Choroid plexus epithelial cell (primary cell): ENCODE data around the gene LINGO1.

Source experiments
- DNase-seq: peaks from one replicate; pipeline ENCODE4 v3.0.0-alpha.2; 2010; ENCODE audit warnings: low read depth
- H3K4me3 ChIP-seq: 2 replicates; pipeline ENCODE4 v1.5.1; 2011; ENCODE audit warnings: low read depth, mild to moderate bottlenecking, control low read depth, low read length, moderate library complexity
- TF ChIP-seq, protein P1 (sequence below): conservative IDR thresholded peaks from 2 replicates; pipeline ENCODE4 v1.5.1; 2011; ENCODE audit warnings: low read depth, mild to moderate bottlenecking, control low read depth, inconsistent platforms, low read length, moderate library complexity

The LINGO1 gene

DNA sequence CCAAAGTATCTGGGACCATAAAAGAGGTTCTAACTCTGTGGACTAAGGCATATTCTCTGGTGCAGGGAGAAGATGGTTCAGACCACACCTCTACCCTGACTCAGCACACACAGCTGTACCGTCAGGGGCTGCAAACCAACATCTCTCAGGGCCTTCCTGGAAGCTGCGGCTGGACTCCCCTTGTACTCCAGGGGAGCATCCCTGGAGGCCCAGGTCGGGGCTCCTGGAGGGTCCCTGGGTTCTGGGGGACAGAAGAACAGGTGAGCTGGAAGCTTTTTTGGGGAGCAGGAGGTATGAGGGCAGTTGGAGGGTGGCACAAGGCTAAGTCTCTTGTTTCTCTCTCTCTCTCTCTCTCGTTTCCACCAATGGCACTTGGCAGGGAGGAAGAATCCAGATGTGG lies 60.5 kb downstream of the LINGO1 start:
- H3K4me3 ChIP-seq, result no peak overlapping the region
- TF ChIP-seq, protein P1, sequence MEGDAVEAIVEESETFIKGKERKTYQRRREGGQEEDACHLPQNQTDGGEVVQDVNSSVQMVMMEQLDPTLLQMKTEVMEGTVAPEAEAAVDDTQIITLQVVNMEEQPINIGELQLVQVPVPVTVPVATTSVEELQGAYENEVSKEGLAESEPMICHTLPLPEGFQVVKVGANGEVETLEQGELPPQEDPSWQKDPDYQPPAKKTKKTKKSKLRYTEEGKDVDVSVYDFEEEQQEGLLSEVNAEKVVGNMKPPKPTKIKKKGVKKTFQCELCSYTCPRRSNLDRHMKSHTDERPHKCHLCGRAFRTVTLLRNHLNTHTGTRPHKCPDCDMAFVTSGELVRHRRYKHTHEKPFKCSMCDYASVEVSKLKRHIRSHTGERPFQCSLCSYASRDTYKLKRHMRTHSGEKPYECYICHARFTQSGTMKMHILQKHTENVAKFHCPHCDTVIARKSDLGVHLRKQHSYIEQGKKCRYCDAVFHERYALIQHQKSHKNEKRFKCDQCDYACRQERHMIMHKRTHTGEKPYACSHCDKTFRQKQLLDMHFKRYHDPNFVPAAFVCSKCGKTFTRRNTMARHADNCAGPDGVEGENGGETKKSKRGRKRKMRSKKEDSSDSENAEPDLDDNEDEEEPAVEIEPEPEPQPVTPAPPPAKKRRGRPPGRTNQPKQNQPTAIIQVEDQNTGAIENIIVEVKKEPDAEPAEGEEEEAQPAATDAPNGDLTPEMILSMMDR, result no peak
- no peak for DNase-seq

DNA sequence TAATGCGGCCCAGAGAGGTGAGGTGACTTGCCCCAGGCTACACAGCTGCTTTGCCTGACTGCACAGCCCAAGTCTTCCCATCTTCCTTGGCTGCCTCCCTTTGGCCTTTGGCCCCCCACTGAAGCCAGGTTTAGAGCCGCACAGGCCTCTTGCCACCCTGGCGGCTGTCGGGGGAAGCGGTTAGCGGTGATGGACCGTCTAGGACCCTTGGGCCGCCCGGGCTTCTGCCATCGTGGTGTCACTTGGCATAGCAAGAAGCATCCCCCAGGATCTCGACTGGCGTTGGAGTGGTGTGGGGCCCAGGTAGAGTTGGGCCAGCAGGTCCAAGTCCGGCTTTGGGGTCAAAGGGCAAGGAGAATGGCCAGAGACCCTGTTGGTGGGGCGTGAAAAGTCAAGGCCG lies 61.0 kb downstream of the LINGO1 start:
- no peak overlapping the region for H3K4me3 ChIP-seq
- no peak for DNase-seq
- TF ChIP-seq, protein P1, result no peak

DNA sequence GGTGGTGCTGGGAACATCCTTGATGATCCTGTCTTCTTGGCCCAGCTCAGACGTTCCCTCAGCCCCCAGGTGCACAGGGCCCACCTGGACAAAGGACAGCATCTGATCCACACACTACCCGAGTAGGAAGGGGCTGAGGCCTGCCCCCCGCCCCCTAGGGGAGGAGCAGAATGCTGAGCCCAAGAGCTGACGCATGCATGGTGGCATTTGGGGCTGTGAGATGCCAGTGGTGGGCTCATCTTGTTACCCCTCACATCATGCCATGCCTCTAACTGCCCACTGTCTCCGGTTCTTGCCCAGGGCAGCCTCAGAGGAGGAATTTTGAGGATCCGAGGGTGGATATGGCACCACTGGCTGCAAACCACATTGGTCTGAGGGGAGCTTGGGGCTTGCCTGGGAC lies 61.5 kb downstream of the LINGO1 start:
- no peak overlapping the region for H3K4me3 ChIP-seq
- no peak for DNase-seq
- TF ChIP-seq, protein P1, result no peak

DNA sequence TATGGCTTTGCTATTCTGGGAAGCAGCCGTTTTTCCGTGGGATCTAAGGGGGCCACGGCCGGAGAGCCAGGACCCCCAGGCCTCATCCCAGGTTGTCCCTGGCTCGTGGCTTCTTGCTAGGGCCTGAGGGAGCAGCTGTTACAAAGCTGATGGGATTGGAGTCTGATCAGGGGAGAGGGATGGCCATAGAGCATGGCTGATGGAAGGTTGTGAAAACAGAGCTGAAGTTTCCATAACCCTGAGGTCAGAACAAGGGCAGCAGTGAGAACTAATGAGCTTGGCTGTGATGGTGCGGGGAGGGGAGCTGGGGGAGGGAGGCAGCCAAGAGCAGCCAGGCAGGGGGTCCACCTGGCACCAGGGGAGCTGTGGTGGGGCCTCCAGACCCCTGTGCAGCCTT lies 63.0 kb downstream of the LINGO1 start:
- TF ChIP-seq, protein P1, result no peak
- DNase-seq, result peak; percentile 54
- H3K4me3 ChIP-seq, result peak overlapping the region; percentile 47

DNA sequence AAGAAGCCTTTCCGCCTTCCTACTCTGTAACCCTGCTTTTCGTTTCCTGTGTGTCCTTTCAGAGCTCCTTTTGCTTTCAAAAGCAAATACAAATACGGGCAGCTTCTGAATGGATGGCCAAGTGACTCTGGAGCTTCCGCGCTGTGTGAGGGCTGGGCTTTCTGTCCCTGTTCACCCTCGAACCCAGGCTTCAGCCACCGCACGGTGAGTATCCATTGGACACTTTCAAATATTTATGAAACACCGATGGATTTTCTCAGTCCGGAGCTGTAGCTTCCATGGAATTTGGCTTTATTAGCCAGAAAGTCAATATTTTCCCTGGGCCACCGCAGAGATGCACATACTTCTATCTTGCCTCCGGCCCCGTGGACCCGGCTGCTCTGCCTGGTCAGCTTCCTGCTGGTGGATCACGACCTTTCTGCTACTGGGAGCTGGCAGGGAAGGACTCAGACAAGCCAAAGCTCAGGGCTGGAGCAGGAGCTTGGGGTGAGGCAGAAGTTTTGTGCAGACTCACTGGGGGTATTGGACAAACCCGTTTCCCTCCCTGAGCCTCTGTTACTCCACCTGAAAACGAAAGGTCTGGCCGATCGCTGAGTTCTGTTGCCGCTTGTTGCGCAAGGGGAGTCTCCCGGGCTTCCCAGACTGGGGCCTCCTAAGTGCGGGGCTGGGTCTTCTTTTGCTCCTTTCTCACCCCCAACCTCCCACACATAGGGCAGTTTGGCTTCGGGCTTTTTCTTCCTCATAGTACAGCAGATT lies 63.6 kb downstream of the LINGO1 start:
- peak overlapping the region; percentile 47 for H3K4me3 ChIP-seq
- DNase-seq, result peak; percentile 56
- TF ChIP-seq, protein P1, result no peak

DNA sequence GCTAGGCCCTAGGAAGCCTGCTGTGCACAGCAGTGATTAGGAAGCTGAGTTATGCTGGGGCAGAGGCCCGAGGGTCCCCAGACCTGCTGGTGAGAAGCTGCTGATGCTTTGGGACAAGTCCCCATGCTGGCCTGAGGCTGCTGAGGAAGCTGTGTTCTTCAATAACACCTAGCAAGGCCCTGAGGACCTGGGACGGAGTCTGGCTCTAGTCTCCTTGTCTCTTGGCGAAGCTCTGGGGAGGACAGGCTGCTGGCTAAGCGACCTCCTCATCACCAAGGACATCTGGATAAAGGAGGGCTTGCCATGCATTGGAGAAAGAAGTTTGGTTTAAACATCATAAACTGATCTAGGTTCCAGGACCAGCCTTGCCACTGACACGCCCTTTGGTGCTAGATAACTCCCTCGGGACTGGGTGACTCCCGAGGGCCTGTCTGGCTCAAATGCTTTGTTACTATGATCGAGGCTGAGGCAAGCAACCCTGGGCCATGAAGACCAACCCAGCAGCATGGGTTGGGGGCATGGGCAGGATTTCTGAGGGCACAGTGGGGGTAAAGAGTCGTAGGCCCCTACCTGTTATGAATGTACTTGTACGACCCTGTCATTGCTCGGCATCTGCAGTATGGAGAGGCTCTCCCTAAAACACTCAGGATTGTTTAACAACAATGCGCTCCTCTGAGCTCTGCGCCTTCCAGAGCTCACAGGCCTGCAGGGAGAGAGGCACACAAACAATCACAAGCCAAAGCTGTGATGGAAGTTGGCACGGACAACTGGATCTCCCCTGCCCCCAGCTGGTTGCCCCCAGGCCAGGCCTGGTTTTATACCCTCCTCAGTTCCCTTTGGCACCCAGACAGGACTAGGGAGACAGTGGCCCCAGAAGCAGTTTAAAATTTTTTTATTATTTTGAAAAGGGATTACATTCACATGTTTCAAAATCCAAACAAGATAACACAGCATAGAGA lies 64.4 kb downstream of the LINGO1 start:
- H3K4me3 ChIP-seq, result no peak overlapping the region
- TF ChIP-seq, protein P1, result peak; percentile 23
- peak; percentile 13 for DNase-seq
